NCI-H2227 treated with DMSO at 0.1 percent for 48 hours (cell line): ENCODE results near the gene ATP8A2.
"Not testable (repeated sequence)": the region's sequence is repeated elsewhere in the genome, so short reads cannot be mapped to it uniquely, and the experiment has no call there.

Experiments
- DNase-seq: peaks from one replicate; lab custom pipeline; 2025; lab: John Stamatoyannopoulos, UW

ATP8A2 gene

DNA sequence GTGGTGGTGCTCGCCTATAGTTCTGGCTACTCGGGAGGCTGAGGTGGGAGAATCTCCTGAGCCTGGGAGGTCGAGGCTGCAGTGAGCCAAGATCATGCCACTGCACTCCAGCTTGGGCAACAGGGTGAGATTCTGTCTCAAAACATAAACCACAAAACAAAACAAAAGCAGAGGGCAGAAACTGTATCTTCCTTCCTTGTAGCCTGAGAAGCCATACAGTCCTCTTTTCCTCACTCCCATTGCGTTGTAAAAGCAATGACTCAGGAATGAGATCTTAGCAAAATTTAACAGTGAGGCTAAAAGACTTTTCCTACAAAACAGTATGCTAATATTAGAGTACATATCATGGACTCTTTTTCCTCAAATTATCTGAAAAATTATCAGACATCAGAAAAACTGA is 549.2 kb downstream of the ATP8A2 start:
- DNase-seq, result no peak

DNA sequence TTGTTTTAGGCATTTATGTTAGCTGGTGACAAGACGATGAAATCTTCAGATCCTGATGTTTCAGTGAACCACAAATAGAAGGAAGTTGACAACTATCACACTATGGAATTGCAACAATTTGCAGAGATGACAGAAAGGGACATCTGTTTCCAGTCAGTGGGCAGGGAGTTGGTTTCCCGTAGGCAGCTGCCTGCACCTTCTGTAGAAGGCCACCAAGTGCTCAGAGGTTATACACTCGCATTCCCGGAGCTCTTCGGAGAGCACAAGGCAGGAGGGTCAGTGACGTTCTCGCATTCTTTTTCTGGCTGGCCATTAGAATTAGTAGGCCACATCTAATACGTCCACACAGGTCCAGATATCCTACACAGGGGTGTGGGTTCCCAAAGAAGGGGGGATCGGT is 550.6 kb downstream of the ATP8A2 start:
- DNase-seq, result no peak

DNA sequence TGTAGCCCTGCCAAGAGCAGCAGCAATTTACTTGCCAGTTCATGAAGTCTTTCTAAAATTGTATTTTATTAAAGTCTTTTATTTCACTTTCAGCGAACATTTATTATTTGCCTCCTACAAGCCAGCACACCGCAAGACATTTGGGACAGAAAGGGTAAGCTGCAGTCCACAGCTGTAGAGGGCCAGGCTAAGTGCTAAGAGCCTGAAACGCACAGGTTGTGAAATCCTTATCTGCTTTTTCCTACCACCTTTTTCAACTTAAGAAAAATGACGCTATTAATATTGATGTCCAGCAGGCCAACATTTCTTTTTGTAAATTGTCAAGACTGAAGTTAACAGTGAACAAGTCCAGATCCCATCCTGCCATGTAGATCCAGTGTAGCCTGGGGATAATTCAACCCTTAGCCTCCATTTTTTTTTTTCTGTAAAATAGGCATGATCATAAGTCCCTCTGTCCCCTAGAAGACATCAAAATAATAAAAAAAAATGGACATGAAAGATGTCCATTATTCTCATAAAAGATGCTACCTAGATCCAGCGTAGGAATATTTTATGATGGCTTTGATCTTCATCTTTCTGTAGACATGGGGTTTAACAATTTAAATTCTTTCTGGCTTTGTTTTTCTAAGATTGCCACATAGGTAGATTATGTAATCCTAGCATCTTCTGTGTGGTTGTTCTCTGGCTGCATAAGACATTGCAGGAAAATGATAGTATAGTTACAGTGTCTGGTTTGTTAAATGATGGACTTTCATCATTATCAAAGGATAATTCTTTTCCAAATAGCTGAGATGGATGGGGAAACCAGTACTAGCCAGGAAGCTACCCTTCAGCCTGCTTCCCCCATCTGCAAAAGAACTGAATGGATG is 551.7 kb downstream of the ATP8A2 start:
- DNase-seq, result no peak

DNA sequence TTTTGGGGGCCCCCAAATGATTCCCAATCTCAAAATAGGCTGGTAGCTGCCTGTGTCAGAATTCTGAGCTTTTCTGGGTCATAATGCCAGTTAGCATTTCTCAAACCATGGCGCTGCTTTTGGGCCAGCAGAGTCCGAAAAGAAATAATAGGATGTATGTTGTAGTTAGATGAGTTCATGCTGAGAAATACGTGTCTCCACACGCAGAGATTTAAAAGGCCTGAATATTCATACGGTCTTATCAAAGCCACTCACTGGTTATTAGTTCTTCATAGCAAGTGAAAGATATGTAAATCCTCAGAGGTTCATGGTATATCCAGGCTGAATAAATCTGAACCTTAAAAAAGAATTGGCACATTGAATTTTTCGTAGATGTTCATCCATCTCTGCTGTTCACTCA is 555.6 kb downstream of the ATP8A2 start:
- no peak for DNase-seq

DNA sequence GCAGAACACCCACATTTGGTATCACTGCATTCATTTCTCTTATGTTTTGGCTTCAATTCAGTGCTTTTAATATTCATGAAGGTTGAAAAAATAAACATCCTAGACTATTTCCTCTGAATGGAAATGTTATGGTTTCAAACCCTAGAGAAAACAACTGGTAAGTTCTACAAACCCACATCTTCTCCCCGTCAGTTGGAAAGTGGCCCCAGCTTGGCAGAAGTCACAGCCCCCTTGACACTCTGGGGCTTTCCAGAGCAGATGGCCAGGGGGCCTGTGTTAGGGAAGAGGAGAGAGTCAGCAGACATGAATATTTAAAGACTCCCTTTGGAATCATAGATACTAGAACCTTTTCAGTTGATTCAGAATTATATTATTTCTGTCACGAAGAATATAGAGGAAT is 556.2 kb downstream of the ATP8A2 start:
- DNase-seq, result no peak

- no peak for DNase-seq
These were observed 557.2 kb downstream of the ATP8A2 start for GRCh38 chr13:25928941-25929505.

DNA sequence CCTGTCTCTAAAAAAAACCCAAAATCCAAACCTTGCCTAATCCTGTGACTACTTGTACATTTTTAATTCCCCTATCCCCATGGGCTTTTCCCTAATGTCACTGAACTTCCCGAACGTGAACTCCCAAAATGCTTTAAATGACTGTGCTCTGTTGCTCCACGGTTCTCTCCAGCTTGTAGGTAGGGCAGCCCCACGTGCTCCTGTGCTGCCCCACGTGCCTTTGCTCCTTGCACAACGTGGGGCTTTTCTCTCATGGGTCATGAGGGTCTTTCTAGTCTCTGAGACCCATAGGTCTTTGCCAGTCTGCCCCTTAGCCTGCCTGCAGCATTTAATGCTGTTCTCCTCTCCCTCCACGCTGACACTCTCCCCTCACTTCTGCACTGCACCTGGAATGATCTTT is 558.0 kb downstream of the ATP8A2 start:
- no peak for DNase-seq

GRCh38 chr13:25930653-25931052 is 558.9 kb downstream of the ATP8A2 start:
- no peak for DNase-seq

DNA sequence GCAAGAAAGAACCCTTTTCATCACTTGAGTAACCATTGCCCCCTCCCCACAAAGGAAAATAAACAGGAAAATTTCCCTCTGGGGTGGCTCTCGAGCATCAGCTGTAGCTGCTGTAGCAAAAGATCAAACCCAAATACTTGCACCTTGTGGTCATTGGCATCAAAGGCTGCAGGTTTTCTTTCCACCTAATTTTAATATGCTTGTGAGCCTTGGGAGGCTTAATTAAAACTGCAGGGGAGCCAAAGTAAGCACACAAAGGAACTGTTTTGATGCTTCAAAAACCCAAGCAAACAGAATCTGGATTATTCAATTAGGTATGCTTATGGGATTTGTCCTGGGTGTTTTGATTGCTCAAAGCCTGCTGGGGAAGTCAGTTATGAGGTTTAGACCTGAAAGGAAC is 560.6 kb downstream of the ATP8A2 start:
- DNase-seq, result no peak

- no peak for DNase-seq
These were observed 561.7 kb downstream of the ATP8A2 start for GRCh38 chr13:25933520-25933919.

DNA sequence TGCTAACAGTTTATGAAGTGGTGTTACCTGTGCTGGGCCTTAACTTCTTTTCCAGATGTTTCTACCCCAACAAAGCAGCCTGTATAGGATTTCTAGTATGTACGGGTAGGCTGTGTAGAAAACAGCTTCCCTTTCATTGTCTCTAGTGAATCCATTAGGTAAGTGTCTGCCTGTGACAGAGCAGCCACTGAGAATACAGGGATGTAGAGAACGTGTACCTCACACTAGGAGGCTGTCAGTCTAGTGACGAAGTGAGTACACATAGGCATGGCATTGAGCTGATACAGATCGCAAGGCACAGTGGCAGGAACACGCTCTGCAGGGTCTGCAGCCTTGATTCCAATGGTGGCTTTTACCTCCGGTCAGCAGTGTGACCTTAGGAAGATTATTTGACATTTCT is 562.4 kb downstream of the ATP8A2 start:
- no peak for DNase-seq

DNA sequence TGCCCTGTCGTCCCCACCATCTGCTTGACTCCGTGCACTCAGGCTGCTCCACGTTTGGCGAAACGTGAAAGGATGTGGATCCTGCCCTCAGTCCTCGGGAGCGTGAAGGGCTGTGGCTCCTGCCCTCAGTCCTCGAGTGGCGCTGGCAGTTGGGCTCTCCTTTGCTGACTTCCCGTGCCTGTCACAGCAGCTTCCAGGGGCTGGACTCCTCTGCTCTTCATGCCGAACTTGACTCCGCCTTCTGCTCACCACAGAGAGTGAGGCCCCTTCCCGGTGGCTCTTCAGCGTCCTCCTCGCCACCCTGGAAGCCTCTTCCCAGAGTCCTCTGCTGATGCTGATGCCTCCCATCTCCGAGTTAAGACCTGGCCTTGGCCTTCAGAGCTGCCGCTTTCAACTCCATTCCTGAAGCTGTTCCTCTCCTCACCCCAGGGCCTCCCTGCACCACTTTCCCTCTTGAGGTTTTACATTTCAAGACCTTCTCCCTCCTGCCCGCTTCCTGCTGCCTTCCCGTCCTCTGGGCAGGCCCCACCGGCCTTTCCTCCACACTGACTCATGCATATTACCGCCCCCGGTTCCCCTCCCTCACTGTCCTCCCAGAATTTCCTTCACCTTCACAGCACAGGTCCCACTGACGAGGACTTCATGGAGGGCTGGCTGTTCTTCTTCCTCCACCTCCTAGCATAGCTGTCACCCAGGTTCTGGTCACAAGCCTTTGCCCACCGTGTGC is 568.4 kb downstream of the ATP8A2 start:
- DNase-seq, result no peak

DNA sequence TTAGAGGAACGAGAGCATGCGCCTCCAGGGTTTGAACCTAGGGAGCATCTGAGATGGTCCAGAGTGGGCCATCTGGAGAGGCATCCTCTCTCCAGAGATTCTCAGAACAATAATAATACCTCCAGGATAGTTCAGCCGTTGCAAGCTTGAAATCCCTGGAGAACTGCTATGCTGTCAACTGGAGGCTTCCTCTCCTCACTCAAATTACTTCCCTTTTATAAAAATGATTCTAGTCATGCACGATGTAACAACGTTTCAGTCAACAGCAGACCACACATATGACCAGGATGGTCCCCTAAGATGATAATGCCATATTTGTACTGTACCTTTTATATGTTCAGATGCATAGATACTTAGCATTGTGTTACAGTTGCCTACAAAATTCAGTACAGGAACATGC is 571.3 kb downstream of the ATP8A2 start:
- DNase-seq, result no peak

DNA sequence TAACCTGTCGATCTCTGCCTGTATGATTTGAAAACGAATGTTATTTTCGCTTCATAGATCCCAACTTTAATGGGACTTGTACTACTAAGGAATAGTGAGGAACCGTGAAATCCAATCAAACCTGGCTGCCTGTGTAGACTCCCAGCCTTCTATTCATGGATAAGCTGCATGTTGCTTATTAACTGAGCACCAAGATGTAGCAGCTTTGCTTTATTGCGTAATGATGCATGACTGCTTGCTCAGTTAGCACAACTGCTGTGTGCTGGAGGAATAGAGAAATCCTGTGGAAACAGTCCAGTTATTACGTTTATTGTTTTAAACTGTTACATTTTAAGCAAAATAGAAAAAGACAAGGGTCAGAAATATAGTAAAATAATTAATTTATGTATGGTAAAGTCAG is 571.9 kb downstream of the ATP8A2 start:
- no peak for DNase-seq

DNA sequence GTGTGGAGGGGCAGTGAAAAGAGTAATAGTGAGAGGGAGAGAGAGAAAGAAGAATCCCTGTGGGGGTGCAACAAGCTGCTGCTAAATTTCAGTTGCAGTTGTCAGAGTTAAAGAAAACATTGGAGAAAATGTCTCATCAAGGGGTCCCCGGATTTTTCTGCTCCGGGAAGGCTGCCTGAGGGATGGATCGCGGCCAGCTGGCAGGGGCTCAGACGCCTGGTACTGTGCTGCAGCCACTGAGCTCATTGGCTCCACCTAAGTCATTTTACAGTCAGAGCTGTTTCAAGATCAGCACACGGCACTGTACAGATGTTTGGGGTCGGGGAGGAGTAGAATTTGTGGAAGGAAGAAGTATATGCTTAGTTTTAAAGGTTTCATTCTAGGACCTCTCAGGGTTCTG is 573.8 kb downstream of the ATP8A2 start:
- DNase-seq, result no peak

GRCh38 chr13:25946321-25946720 is 574.5 kb downstream of the ATP8A2 start:
- DNase-seq, result no peak

- DNase-seq, result no peak
These were observed 577.1 kb downstream of the ATP8A2 start for GRCh38 chr13:25948910-25949309.

DNA sequence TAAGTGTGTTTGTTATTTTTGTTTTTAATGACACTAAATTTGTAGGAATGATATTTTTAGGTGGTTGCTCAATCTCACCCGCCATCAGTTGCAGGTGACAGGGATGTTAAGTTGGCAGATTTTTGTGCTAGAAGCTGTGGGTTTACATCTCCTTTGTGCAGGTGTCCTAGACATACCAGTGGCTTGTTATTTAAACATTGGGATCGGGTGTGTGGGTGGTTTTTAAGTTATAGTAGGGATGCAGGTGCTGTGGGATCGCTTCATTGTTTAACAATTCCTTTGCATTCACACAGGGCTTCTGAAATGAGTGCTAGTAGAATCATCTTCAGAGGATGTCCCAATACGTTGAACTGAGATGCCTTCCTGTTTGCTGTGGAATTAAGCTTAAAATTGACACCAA is 580.1 kb downstream of the ATP8A2 start:
- no peak for DNase-seq

GRCh38 chr13:25954080-25954479 is 582.3 kb downstream of the ATP8A2 start:
- DNase-seq, result not testable (repeated sequence)

DNA sequence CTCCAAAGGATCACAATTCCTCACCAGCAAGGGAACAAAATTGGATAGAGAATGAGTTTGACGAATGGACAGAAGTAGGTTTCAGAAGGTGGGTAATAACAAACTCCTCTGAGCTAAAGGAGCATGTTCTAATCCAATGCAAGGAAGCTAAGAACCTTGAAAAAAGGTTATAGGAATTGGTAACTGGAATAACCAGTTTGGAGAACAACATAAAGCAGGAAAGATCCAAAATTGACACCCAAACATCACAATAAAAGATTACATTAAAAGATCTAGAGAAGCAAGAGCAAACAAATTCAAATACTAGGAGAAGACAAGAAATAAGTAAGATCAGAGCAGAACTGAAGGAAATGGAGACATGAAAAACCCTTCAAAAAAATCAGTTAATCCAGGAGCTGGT is 583.2 kb downstream of the ATP8A2 start:
- not testable (repeated sequence) for DNase-seq

GRCh38 chr13:25958986-25959385 is 587.2 kb downstream of the ATP8A2 start:
- DNase-seq, result no peak

- no peak for DNase-seq
These were observed 589.5 kb downstream of the ATP8A2 start for GRCh38 chr13:25961294-25961693.

- DNase-seq, result no peak
These were observed 591.9 kb downstream of the ATP8A2 start for GRCh38 chr13:25963674-25964073.
